Measurements from ENCODE around the gene LAMA5.

LAMA5 gene

DNA sequence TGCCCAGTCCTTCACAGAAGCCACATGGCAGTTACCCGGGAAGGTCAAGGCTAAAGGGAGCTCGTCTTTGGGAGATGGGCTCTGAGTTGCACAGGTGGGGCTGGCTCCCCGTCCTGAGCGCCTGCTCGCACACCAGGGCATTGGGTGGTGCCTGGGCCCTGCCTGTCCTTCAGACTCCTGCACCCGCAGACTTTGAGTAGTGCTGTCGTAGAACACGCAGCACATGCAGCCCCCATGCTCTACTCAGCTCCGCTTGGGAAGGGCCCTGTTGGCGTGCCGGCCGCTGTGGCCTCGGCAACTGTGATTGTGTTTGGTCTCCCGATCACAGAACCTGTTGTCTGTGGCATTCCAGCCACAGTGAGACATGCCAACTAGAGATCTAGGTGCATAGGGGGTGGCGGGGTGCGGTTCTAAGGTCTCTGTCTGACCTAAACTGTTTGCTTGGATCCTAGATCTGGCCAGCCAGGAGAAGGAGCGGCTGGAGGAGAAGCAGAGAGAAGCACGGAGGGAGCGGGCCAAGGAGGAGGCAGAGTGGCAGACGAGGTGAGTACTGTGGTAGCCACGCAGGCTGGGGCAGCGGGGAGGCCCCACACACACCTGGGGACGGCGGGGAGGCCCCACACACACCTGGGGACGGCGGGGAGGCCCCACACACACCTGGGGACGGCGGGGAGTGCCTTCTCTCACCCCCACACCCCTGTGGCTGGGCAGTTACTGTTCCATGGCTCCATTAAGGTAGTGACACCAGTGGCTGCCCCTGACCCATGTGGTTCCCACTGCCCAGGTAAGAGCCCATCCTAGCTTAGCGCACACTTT lies 75.7 kb downstream of the LAMA5 start:
- Histone ChIP-seq H3K4me3 (ENCODE audit: low read depth in 1 of 2, low read length in 2 of 2) (no peak overlapping the region), H3K36me3 (ENCODE audit: insufficient read depth, low read length) (peaks cover 67% of the 10 kb centered on the region), H3K9ac (ENCODE audit: low read depth, low read length) (no peak overlapping the region), H3K4me1 (ENCODE audit: insufficient read depth, low read length) (no peaks in the 10 kb centered on the region), H4K20me1 (ENCODE audit: insufficient read depth, low read length) (no peaks in the 10 kb centered on the region; the same call in 1 of the 2 replicates), H3K4me2 (ENCODE audit: insufficient read depth, low read length) (no peak overlapping the region), H3K27me3 (ENCODE audit: insufficient read depth, low read length, poor library complexity) (no peaks in the 10 kb centered on the region), H3K9me3 (ENCODE audit: insufficient read depth, low read length, severe bottlenecking) (no peaks in the 10 kb centered on the region), H2AFZ (ENCODE audit: low read depth, low read length) (no peak overlapping the region), H3K79me2 (ENCODE audit: insufficient read depth, low read length) (no peaks in the 10 kb centered on the region), H3K27ac (ENCODE audit: low read length) (no peak overlapping the region)
- TF ChIP-seq EZH2 (IDR thresholded peaks at IDR 0.05; ENCODE audit: borderline replicate concordance, low read depth, low read length, severe bottlenecking) = no peak
- TF ChIP-seq, protein P1, sequence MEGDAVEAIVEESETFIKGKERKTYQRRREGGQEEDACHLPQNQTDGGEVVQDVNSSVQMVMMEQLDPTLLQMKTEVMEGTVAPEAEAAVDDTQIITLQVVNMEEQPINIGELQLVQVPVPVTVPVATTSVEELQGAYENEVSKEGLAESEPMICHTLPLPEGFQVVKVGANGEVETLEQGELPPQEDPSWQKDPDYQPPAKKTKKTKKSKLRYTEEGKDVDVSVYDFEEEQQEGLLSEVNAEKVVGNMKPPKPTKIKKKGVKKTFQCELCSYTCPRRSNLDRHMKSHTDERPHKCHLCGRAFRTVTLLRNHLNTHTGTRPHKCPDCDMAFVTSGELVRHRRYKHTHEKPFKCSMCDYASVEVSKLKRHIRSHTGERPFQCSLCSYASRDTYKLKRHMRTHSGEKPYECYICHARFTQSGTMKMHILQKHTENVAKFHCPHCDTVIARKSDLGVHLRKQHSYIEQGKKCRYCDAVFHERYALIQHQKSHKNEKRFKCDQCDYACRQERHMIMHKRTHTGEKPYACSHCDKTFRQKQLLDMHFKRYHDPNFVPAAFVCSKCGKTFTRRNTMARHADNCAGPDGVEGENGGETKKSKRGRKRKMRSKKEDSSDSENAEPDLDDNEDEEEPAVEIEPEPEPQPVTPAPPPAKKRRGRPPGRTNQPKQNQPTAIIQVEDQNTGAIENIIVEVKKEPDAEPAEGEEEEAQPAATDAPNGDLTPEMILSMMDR (IDR thresholded peaks at IDR 0.05; ENCODE audit: borderline replicate concordance, extremely low read depth, low read length, poor library complexity, severe bottlenecking) = no peak
- no peak for ATAC-seq (ENCODE audit: insufficient read depth, low read depth)
- no peak for DNase-seq

DNA sequence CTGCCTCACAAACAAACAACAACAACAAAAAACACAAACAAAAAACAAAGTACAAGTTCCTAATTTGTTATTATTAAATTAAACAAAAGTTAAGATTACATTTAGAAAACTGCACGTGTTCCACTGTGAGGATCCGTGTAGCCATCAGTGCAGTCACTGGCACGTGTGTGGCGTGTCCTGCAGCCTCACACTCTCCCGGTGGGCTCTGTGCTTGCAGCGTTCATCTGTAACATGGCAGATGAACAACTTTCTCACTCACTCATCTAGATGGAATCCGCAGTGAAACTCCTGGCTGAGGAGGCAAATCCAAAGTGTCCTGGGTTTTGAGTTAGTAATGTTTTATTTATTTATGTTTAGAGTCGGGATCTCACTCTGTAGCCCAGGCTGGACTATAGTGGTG lies 77.2 kb downstream of the LAMA5 start:
- TF ChIP-seq, protein P1 (IDR thresholded peaks at IDR 0.05; ENCODE audit: borderline replicate concordance, extremely low read depth, low read length, poor library complexity, severe bottlenecking) = no peak
- no peak for TF ChIP-seq EZH2 (IDR thresholded peaks at IDR 0.05; ENCODE audit: borderline replicate concordance, low read depth, low read length, severe bottlenecking)
- Histone ChIP-seq H3K4me3 (ENCODE audit: low read depth in 1 of 2, low read length in 2 of 2) (no peak overlapping the region), H3K36me3 (ENCODE audit: insufficient read depth, low read length) (peaks cover 63% of the 10 kb centered on the region), H3K27ac (ENCODE audit: low read length) (no peak overlapping the region), H3K9me3 (ENCODE audit: insufficient read depth, low read length, severe bottlenecking) (no peaks in the 10 kb centered on the region), H3K79me2 (ENCODE audit: insufficient read depth, low read length) (no peaks in the 10 kb centered on the region), H2AFZ (ENCODE audit: low read depth, low read length) (no peak overlapping the region), H3K27me3 (ENCODE audit: insufficient read depth, low read length, poor library complexity) (no peaks in the 10 kb centered on the region), H4K20me1 (ENCODE audit: insufficient read depth, low read length) (no peaks in the 10 kb centered on the region), H3K4me2 (ENCODE audit: insufficient read depth, low read length) (no peak overlapping the region), H3K9ac (ENCODE audit: low read depth, low read length) (no peak overlapping the region), H3K4me1 (ENCODE audit: insufficient read depth, low read length) (no peaks in the 10 kb centered on the region)
- DNase-seq (no peak), ATAC-seq (ENCODE audit: insufficient read depth, low read depth) (no peak)

DNA sequence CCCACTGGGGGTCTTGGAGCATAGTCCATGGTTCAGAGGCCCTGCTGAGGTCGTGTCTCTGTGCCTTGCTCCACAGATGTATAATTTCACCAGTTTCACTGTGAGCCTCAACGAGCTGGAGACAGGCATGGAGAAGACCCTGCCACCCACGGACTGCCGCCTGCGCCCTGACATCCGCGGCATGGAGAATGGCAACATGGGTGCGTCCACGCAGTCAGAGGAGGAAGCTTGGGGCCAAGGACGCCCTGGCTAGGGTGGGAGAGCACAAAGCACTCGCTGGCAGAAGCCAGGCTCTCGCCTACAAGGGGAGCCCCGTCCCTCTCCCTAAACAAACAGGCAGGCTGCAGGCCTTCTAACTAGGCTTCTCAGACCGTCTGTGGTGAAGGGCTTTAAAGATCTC lies 78.0 kb downstream of the LAMA5 start:
- Histone ChIP-seq H3K9me3 (ENCODE audit: insufficient read depth, low read length, severe bottlenecking) (no peaks in the 10 kb centered on the region), H3K36me3 (ENCODE audit: insufficient read depth, low read length) (peaks cover 60% of the 10 kb centered on the region), H2AFZ (ENCODE audit: low read depth, low read length) (no peak overlapping the region), H3K27me3 (ENCODE audit: insufficient read depth, low read length, poor library complexity) (no peaks in the 10 kb centered on the region), H4K20me1 (ENCODE audit: insufficient read depth, low read length) (no peaks in the 10 kb centered on the region), H3K79me2 (ENCODE audit: insufficient read depth, low read length) (no peaks in the 10 kb centered on the region), H3K4me1 (ENCODE audit: insufficient read depth, low read length) (no peaks in the 10 kb centered on the region), H3K4me2 (ENCODE audit: insufficient read depth, low read length) (no peak overlapping the region), H3K9ac (ENCODE audit: low read depth, low read length) (no peak overlapping the region), H3K27ac (ENCODE audit: low read length) (no peak overlapping the region), H3K4me3 (ENCODE audit: low read depth in 1 of 2, low read length in 2 of 2) (no peak overlapping the region)
- DNase-seq (no peak), ATAC-seq (ENCODE audit: insufficient read depth, low read depth) (no peak)
- TF ChIP-seq, protein P1 (IDR thresholded peaks at IDR 0.05; ENCODE audit: borderline replicate concordance, extremely low read depth, low read length, poor library complexity, severe bottlenecking) = no peak
- no peak for TF ChIP-seq EZH2 (IDR thresholded peaks at IDR 0.05; ENCODE audit: borderline replicate concordance, low read depth, low read length, severe bottlenecking)
